Stimulated activated CD4-positive, alpha-beta T cell treated with anti-CD3 and anti-CD28 coated beads, Interleukin-12 subunit alpha, Interleukin-12 subunit beta, amount 100 ng/mL, for 48 hours (primary cell): ENCODE results near the gene ADPRM.
"Not testable (repeated sequence)": the region's sequence is repeated elsewhere in the genome, so short reads cannot be mapped to it uniquely, and the experiment has no call there.

Experiments used
- DNase-seq, 3 donors: peaks; one replicate each; pipeline ENCODE4 v3.0.0-alpha.2; 2020; ENCODE audit warnings: low read depth in 2 of 3, low spot score in 1 of 3

The ADPRM gene

GRCh38 chr17:10699856-10700255 lies 2.5 kb downstream of the ADPRM start:
- no peak for DNase-seq

- DNase-seq = no peak
Measured at GRCh38 chr17:10702574-10702973, 5.2 kb downstream of the ADPRM start.

GRCh38 chr17:10705727-10706126 lies 8.3 kb downstream of the ADPRM start:
- DNase-seq = no peak

DNA sequence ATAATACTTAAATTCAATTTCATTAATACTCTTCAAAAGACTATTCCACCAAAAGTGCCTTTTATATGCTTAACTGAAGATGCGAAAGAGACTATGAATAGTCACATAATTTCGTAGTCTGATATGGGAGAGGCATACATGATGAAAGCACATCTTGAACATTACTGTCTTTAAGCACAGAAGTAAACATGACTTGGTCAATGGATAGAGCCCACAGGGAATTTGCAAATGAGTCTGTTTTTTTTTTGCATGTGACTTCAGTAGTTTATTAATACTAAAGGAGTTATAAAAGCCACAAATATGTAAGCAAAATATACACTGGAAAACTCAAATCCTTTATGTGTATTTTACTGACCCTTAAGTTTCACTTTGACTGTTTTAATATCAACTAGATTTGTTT lies 15.9 kb downstream of the ADPRM start:
- DNase-seq = no peak

DNA sequence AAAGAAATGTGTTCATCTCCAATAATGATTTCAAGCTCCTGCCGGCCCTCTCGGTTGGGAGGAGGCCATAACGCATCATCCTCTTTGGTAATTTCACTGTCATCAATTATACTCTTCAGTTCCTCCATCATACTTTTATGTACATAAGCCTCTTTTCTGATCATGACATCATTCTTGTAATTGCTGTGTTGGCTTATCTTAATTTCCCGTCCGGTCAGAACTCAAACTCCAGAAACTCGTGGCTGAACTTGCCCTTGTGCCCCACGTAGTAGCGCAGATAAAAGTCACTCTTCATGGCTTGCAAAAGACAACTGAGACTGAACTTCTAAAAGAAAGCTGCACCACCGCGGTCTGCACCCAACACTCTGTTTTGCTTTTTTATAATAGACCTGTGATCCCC lies 18.8 kb downstream of the ADPRM start:
- no peak for DNase-seq

DNA sequence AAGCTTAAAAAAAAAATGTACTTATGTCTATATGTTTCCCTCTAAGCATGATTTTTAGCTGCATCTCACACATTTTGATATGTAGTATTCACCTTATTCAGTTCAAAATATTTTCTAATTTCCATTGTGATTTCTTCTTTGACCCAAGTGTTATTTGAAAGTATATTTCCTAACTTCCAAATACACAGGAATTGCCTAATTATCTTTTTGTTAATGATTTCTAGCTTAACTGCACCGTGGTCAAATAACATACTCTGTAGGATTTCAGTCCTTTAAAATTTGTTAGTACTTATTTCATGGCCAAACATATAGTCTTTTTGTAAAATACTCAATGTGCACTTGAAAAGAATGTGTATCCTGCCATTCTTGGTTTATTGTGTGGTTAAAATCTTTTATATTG lies 21.2 kb downstream of the ADPRM start:
- DNase-seq = no peak

DNA sequence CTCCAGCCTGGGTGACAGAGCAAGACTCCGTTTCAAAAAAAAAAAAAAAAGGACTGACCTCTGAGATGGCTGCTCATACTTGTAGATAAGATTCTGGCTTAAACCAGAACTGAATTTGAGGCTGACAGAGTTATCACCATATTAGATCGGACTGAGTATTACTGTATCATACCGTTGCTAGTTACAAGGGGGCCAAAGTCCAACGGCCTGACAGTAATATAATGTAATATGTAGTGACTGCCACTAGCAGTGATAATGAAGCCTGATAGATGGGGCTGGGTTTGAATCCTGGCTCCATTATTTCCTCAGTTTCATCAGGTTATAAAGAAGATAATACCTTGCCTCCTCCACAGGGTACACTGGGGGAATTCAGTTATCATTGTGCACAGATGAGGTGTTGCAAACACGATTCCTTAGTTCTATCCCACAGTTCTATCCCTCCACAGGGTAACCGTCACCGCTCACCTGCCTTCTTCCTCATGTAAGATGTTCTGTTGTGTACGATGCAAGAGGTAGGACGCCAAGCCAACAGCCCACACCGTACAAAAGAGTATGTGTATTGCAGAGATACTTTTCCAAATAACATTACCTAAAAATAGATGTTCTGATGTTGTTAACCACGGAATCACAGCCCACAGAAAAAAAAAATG lies 27.3 kb downstream of the ADPRM start:
- no peak for DNase-seq

GRCh38 chr17:10725262-10725661 lies 27.9 kb downstream of the ADPRM start:
- DNase-seq = no peak

DNA sequence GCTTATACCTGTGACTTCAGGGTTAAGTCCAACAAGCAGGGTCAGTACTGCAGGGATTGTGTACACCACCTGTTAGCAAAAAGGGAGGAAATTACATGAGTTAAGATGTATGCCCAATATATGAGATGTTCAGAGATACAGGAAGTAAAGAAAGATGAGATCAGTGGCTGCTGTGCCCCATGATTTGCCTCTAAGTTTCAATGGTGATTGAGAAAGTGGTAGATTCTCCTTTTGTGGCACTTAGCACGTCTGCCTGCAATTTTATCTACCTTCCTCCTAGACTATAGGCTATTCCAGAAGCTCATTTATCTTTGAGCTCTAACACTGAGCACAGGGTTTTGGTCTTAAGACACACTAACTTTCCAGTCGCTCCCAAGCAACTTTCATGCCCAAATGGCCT lies 28.8 kb downstream of the ADPRM start:
- no peak for DNase-seq

DNA sequence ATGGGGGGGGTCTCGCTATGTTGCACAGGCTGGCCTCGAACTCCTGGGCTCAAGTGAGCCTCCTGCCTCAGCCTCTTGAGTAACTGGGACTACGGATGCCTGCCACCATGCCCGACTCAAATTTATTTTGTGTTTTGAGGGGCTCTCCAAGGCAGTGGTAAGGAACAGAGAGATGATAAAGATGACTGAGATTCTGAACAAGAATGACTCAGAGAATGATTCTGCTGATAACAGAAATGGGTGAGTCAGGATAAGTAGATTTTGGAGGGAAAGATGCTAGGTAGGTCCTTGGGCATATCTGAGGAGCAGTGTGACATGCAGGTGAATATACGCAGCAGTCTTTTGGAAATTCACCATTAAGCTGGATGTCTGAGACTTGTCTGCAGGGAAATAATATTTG lies 29.8 kb downstream of the ADPRM start:
- no peak for DNase-seq

DNA sequence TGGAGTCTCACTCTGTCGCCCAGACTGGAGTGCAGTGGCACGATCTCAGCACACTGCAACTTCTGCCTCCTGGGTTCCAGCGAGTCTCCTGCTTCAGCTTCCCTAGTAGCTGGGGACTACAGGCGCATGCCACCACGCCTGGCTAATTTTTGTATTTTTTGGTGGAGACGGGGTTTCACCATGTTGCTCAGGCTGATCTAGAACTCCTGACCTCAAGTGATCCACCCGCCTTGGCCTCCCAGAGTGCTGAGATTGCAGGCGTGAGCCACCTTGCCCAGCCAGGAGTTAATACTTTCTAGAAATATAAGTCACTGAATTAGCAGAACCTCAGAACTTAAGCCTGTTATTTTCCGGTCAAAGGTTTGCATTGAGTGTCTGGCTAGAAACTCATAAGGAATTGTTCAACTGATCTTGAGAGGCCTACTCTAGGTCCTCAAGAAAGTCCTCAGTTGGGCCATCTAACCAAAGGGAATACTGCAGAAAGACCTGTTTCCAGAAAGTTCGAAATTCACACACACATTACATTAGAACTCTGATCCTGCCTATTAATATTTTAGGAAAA lies 31.0 kb downstream of the ADPRM start:
- no peak for DNase-seq

DNA sequence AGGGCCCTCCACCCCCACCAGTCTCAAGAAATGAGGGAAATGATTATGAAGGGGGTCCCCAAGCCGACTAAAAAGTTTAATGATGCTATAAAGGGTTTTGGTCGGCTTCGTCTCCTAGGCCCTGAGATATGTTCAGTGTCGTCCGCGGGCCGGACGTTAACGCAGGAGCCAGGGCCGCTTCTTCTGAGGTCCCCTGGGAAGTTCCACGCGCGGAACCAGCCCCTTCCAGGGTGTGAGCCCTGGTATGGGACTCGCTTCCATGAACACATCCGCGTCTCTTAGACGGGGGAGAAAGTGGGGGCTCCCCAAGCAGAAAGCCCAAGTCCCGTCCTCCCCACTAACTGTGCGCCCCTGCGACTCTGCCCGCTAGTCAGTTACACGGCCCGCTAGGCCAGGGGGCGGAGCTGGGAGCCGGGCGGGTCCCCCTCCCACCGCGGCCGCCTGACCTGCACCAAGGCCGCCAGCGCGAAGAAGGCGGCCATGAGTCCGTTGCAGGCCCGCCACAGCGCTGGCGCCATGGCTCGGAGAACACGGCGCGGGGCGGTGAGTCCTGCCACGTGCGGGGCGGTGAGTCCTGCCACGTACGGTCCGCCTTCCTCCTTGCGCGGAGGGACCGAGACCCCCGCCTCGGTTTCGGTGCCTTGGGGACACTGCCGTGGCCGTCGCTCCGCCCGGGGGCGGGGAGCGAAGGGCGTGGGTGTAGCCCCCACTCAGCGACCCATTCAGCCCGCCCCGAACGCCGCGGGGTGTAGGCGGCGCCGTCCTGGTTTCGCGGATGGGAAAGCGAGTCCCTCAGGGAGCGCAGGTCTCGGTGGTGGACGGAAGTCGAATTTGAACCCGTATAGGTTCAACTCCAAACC lies 32.2 kb downstream of the ADPRM start, which contains the start of gene TMEM220:
Gene TMEM220, minus strand, starts transcription at position 690 of the 860 bp plus-strand sequence. Its CDS starts 172 bp downstream, at position 518.
- peak in 2 of 3 donors; percentile 21 to 23 for DNase-seq

- DNase-seq = peak in 1 of 3 donors; percentile 5
Measured at GRCh38 chr17:10730247-10730646, 32.9 kb downstream of the ADPRM start.

GRCh38 chr17:10731408-10731879 lies 34.0 kb downstream of the ADPRM start:
- DNase-seq = no peak

- not testable (repeated sequence) for DNase-seq
Measured at GRCh38 chr17:10732121-10732520, 34.7 kb downstream of the ADPRM start.

DNA sequence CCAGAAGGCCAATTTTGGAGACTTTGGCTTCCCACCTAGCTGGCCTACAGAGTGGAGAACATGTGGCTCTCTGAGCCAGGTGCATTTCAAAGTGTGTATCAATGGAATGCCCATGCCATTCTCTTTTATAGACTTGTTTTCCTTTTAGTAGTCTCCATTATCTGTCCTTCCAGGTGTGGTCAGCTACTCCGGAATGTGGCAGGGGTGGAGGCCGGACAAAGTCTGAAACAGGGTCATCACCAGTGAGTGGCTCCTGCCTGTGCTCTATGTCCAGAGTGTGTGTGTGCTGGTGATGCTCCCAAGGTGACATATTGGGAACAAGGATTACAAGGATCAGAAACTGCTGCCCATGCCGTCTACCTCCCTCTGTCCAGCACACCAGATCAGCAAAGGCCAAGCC lies 36.3 kb downstream of the ADPRM start:
- no peak for DNase-seq

DNA sequence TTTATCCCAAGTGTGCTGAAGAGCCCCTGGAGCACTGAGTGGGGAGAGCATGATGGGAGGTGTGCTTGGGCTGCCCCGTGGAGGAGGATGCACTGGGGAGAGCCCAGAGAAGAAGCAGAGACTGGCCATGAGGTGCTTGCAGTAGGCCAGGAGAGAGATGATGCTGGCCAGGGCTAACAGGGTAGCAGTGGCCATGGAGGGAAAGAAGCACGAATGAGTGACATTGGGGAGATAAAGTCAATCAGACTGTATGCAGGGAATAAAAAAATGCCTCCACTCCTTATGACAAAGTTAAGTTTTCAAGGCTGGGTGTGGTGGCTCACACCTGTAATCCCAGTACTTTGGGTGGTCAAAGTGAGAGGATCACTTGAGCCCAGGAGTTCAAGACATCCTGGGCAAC lies 37.9 kb downstream of the ADPRM start:
- DNase-seq = no peak

DNA sequence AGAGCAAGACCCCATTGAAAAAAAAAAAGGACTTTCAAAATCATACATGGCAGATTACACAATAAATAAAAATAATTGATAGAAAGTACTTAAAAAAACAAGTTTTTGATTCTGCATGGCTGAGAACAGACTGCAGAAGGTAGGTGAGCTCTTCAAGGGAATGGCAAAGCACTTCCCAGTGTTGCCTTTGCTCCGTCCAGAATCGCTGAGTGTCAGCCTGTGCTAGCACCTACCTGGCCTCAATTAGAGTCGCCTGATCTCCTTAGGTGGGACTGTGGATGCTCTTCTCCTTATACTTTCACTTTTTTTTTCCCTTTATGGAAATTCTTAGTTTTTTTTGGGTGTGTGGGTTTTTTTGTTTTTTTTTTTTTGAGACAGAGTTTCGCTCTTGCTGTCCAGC lies 38.4 kb downstream of the ADPRM start:
- no peak for DNase-seq

DNA sequence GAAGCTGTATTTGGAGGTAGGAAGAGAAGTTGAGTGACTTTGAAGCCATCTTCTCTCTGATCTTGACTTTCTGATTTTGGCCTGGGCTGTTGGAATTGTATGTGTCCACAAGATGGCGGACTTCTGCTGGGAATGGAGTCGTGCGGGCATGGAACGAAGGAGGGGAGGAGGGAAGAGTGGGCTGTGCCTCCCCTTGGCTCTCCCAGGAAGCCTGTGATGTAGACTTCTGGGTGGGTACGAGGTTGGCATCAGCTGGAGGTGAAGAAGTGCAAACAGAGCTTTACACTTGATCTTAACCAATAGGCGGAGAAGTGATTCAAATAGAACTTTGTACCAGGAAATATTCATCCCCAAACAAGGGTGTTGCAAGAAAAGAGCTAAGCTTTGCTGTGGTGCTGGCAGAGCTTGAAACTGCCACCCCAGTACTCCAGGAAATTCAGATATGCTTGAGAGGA lies 39.8 kb downstream of the ADPRM start:
- no peak for DNase-seq

DNA sequence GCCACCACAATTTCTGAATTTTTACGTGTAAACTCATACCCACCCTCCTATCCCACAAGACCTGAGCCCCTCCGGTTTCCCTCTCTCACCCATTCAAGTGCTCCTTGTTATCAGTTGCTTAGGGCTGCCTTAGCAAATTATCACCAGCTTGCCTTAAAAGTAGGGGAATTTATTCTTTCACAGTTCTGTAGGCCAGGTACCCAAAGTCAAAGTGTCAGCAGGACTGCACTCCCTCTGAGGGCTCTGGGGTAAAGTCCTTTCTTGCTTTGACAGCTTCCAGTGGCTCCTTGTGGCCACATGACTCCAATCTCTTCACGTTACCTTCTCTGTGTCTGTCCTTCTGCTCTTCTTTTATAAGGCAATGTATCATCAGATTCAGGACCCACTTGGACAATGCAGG lies 40.3 kb downstream of the ADPRM start:
- DNase-seq = no peak

DNA sequence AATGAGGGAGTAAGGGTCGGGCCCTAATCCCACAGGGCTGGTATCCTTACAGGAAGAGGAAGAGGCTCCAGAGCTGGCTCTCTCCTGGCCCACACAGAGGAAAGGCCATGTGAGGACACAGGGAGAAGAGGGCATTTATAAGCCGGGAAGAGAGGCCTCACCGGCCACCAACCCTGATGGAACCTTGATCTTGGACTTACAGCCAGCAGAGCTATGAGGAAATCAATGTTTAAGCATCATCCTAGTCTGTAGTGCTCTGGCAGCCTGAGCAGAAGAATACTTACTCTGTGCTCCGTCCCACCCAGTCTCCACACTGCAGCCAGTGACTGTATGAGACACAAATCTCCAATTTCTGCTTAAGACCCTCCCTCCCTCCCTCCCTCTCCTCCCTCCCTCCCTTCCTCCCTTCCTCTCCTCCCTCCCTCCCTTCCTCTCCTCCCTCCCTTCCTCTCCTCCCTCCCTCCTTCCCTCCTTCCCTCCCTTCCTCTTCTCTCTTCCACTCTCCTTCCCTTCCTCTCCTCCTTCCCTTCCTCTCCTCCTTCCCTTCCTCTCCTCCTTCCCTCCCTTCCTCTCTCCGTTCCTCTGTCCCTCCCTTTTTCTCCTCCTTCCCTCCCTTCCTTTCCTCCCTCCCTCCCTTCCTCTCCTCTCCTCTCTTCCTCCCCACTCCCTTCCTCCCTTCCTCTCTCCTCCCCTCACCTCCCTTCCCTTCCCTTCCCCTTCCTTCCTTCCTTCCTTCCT lies 41.3 kb downstream of the ADPRM start:
- no peak for DNase-seq
